Measurements from ENCODE around the gene SFXN5. TPM values are rescaled to one million over a fixed set of nuclear protein-coding genes. Genes with fewer than 3 reads are reported as not detected.
A peak's percentile ranks its signal among the peaks of the same experiment; 100 is the strongest.

SFXN5 gene
- total and polyA plus RNA-seq, 2 of the 8 experiments (the other 6 are each of a cell fraction or from before 2014, with no cell fraction given): 29.3 to 33.1 TPM

DNA sequence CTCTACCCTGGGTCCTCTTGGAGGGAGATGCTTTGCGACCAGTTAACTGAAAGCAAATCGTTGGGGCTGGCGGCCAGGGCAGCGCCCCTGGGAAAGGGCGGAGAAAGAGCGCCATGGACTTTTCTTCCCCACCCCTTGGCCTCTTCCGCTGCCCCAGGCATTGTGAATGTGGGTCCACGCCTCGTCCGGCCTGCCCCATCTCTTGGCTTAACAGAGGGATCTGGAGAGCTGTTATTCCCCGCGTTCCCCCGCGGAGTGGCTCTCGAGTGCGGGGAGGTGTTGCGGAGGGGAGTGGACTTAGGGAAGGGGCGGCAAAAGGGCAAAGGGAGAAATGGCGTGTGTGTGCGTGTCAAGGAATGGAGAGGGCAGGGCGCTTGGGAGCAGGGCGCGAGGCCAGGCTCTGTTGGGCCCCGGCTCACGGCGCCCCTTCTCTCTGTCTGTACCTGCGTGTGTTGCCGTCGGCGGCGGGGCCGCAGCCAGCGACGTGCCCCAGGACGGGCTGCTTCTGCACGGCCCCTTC, 147.6 kb downstream of the SFXN5 start (continued):
- no peak for TF ChIP-seq CHD2 (IDR thresholded peaks at IDR 0.05; ENCODE audit: low read length)
- TF ChIP-seq TAF7 (optimal IDR thresholded peaks at IDR 0.05; ENCODE audit: borderline replicate concordance, low read depth, low read length): no peak
- TF ChIP-seq, protein P1, sequence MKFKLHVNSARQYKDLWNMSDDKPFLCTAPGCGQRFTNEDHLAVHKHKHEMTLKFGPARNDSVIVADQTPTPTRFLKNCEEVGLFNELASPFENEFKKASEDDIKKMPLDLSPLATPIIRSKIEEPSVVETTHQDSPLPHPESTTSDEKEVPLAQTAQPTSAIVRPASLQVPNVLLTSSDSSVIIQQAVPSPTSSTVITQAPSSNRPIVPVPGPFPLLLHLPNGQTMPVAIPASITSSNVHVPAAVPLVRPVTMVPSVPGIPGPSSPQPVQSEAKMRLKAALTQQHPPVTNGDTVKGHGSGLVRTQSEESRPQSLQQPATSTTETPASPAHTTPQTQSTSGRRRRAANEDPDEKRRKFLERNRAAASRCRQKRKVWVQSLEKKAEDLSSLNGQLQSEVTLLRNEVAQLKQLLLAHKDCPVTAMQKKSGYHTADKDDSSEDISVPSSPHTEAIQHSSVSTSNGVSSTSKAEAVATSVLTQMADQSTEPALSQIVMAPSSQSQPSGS (IDR thresholded peaks at IDR 0.05; ENCODE audit: low read length): no peak
- no peak for TF ChIP-seq PHF8 (conservative IDR thresholded peaks at IDR 0.05; ENCODE audit: low read depth, low read length)
- TF ChIP-seq SP1 (IDR thresholded peaks at IDR 0.05; ENCODE audit: low read depth, low read length): no peak
- TF ChIP-seq HDAC2 (IDR thresholded peaks at IDR 0.05; ENCODE audit: borderline replicate concordance in 1 of 2, low read depth in 2 of 2, low read length in 2 of 2): 0 out of 4 replicates have a peak, but pooled peaks of 1 of the 2 experiments have one; percentile 16
- TF ChIP-seq SIX5 (IDR thresholded peaks at IDR 0.05; ENCODE audit: low read depth, low read length): no peak
- no peak for TF ChIP-seq FOSL1 (IDR thresholded peaks at IDR 0.05; ENCODE audit: insufficient read depth, low read depth, low read length)
- TF ChIP-seq, protein P2, sequence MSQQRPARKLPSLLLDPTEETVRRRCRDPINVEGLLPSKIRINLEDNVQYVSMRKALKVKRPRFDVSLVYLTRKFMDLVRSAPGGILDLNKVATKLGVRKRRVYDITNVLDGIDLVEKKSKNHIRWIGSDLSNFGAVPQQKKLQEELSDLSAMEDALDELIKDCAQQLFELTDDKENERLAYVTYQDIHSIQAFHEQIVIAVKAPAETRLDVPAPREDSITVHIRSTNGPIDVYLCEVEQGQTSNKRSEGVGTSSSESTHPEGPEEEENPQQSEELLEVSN (IDR thresholded peaks at IDR 0.05): no peak; the same call in 1 of the 2 replicates
- no peak for TF ChIP-seq MAFK (IDR thresholded peaks at IDR 0.05; ENCODE audit: low read depth, low read length)
- TF ChIP-seq CHD1 (IDR thresholded peaks at IDR 0.05; ENCODE audit: low read depth, low read length): no peak
- no peak for TF ChIP-seq YY1 (IDR thresholded peaks at IDR 0.05; ENCODE audit: low read depth, low read length)
- no peak for TF ChIP-seq TCF12 (IDR thresholded peaks at IDR 0.05; ENCODE audit: low read depth, low read length)
- TF ChIP-seq RBBP5 (IDR thresholded peaks at IDR 0.05; ENCODE audit: borderline replicate concordance, low read depth, low read length): no peak
- TF ChIP-seq EGR1 (IDR thresholded peaks at IDR 0.05; ENCODE audit: borderline replicate concordance, low read depth, low read length): no peak
- no peak for TF ChIP-seq CBX5 (IDR thresholded peaks at IDR 0.05; ENCODE audit: low read depth, low read length)
- TF ChIP-seq ASH2L (IDR thresholded peaks at IDR 0.05; ENCODE audit: low read length): no peak
- no peak for TF ChIP-seq RFX5 (IDR thresholded peaks at IDR 0.05; ENCODE audit: borderline replicate concordance, low read depth, low read length)
- no peak for TF ChIP-seq POLR2AphosphoS5 (IDR thresholded peaks at IDR 0.05; ENCODE audit: low read depth, low read length)
- peak; percentile 78 for TF ChIP-seq RNF2 (IDR thresholded peaks at IDR 0.05; ENCODE audit: borderline replicate concordance, low read depth, low read length, missing control alignments, poor library complexity, severe bottlenecking)
